H9 (cell line): ENCODE measurements around the gene PPP1R9A. TPM values are rescaled to one million over a fixed set of nuclear protein-coding genes. Genes with fewer than 3 reads are reported as not detected.

Source experiments
- DNase-seq: peaks from one replicate; pipeline ENCODE4 v3.0.0-alpha.2; 2017
- H2AFZ ChIP-seq: one replicate; pipeline ENCODE4 v1.6.1; 2013; ENCODE audit warnings: mild to moderate bottlenecking, low read length, control low read depth, moderate library complexity
- H2AK5ac ChIP-seq: 2 replicates; pipeline ENCODE4 v1.6.1; 2013; ENCODE audit warnings: low read length, control low read depth, mixed read lengths; ENCODE audit not compliant: insufficient read length
- H2BK120ac ChIP-seq: one replicate; pipeline ENCODE4 v1.6.1; 2013; ENCODE audit warnings: low read depth, mild to moderate bottlenecking, low read length, control low read depth, inconsistent platforms; ENCODE audit not compliant: poor library complexity, severe bottlenecking
- H2BK12ac ChIP-seq: 2 replicates; pipeline ENCODE4 v1.6.1; 2013; ENCODE audit warnings: low read length, control low read depth, mixed read lengths, low read depth; ENCODE audit not compliant: insufficient read length
- H2BK15ac ChIP-seq: 2 replicates; pipeline ENCODE4 v1.6.1; 2013; ENCODE audit warnings: low read depth, low read length, control low read depth
- H2BK20ac ChIP-seq: one replicate; pipeline ENCODE4 v1.6.1; 2013; ENCODE audit warnings: low read depth, mild to moderate bottlenecking, low read length, control low read depth, inconsistent platforms; ENCODE audit not compliant: poor library complexity, severe bottlenecking
- H2BK5ac ChIP-seq: 2 replicates; pipeline ENCODE4 v1.6.1; 2013; ENCODE audit warnings: low read length, control low read depth, mixed read lengths; ENCODE audit not compliant: insufficient read length
- H3K14ac ChIP-seq: 2 replicates; pipeline ENCODE4 v1.6.1; 2013; ENCODE audit warnings: low read length, control low read depth; ENCODE audit not compliant: insufficient read depth
- H3K18ac ChIP-seq: 2 replicates; pipeline ENCODE4 v1.6.1; 2013; ENCODE audit warnings: low read depth, mild to moderate bottlenecking, mixed read lengths, low read length, control low read depth; ENCODE audit not compliant: insufficient read length
- H3K23ac ChIP-seq: 2 replicates; pipeline ENCODE4 v1.6.1; 2013; ENCODE audit warnings: low read length, control low read depth, mixed read lengths, low read depth; ENCODE audit not compliant: insufficient read length
- H3K23me2 ChIP-seq: 2 replicates; pipeline ENCODE4 v1.6.1; 2013; ENCODE audit warnings: low read depth, mild to moderate bottlenecking, mixed read lengths, low read length, control low read depth; ENCODE audit not compliant: insufficient read length, poor library complexity, severe bottlenecking
- H3K27ac ChIP-seq: 2 replicates; pipeline ENCODE4 v1.5.1; 2013; ENCODE audit warnings: low read length, control low read depth, mixed read lengths, low read depth; ENCODE audit not compliant: insufficient read length
- H3K27me3 ChIP-seq: 2 replicates; pipeline ENCODE4 v1.6.1; 2013; ENCODE audit warnings: low read length, control low read depth, inconsistent platforms; ENCODE audit not compliant: insufficient read depth
- H3K4ac ChIP-seq: 2 replicates; pipeline ENCODE4 v1.6.1; 2013; ENCODE audit warnings: low read depth, mild to moderate bottlenecking, control low read depth, inconsistent platforms, low read length, moderate library complexity
- H3K4me1 ChIP-seq: 2 replicates; pipeline ENCODE4 v1.6.1; 2013; ENCODE audit warnings: low read length, control low read depth, inconsistent platforms; ENCODE audit not compliant: insufficient read depth
- H3K4me2 ChIP-seq: 2 replicates; pipeline ENCODE4 v1.6.1; 2013; ENCODE audit warnings: low read length, control low read depth, mixed read lengths; ENCODE audit not compliant: insufficient read length, insufficient read depth
- H3K56ac ChIP-seq: 2 replicates; pipeline ENCODE4 v1.6.1; 2013; ENCODE audit warnings: low read depth, mild to moderate bottlenecking, mixed read lengths, low read length, control low read depth; ENCODE audit not compliant: insufficient read length
- H3K79me1 ChIP-seq: 2 replicates; pipeline ENCODE4 v1.6.1; 2013; ENCODE audit warnings: low read depth, mild to moderate bottlenecking, moderate library complexity, low read length, control low read depth, inconsistent platforms; ENCODE audit not compliant: insufficient read depth, poor library complexity, severe bottlenecking
- H3K79me2 ChIP-seq: 2 replicates; pipeline ENCODE4 v1.6.1; 2013; ENCODE audit warnings: low read length, control low read depth, inconsistent platforms; ENCODE audit not compliant: insufficient read depth
- H3K9ac ChIP-seq: 2 replicates; pipeline ENCODE4 v1.6.1; 2013; ENCODE audit warnings: low read length, control low read depth, mixed read lengths; ENCODE audit not compliant: insufficient read length; ENCODE audit errors: extremely low read depth
- H3K9me3 ChIP-seq: one replicate; pipeline ENCODE4 v1.6.1; 2013; ENCODE audit warnings: low read depth, low read length, inconsistent platforms; ENCODE audit not compliant: control insufficient read depth
- H3T11ph ChIP-seq: one replicate; pipeline ENCODE4 v1.6.1; 2013; ENCODE audit warnings: mild to moderate bottlenecking, low read length, control low read depth, inconsistent platforms
- H4K20me1 ChIP-seq: one replicate; pipeline ENCODE4 v1.6.1; 2013; ENCODE audit not compliant: control insufficient read depth, insufficient read length, insufficient read depth
- H4K5ac ChIP-seq: 2 replicates; pipeline ENCODE4 v1.6.1; 2013; ENCODE audit warnings: low read depth, mild to moderate bottlenecking, mixed read lengths, low read length, control low read depth; ENCODE audit not compliant: insufficient read length
- H4K8ac ChIP-seq: replicated peaks from 2 replicates; pipeline ENCODE4 v1.6.1; 2013; ENCODE audit warnings: low read length, control low read depth, mixed read lengths, low read depth; ENCODE audit not compliant: insufficient read length
- H4K91ac ChIP-seq: 2 replicates; pipeline ENCODE4 v1.6.1; 2013; ENCODE audit warnings: low read depth, mild to moderate bottlenecking, moderate library complexity, mixed read lengths, low read length, control low read depth; ENCODE audit not compliant: insufficient read length
- H3K27ac Mint-ChIP-seq, 3 experiments: 2 replicates in 2 of 3; 3 replicates in 1 of 3; pipeline ENCODE4 v1.8.0; 2020 to 2021; ENCODE audit warnings: mixed read lengths in 3 of 3, mild to moderate bottlenecking in 1 of 3, moderate library complexity in 1 of 3
- H3K27me3 Mint-ChIP-seq: 2 replicates; pipeline ENCODE4 v1.8.0; 2021; ENCODE audit warnings: low read depth, mild to moderate bottlenecking, moderate library complexity, mixed read lengths
- H3K36me3 Mint-ChIP-seq, 3 experiments: 2 replicates in 2 of 3; 3 replicates in 1 of 3; pipeline ENCODE4 v1.8.0; 2020 to 2021; ENCODE audit warnings: low read depth in 3 of 3, mixed read lengths in 3 of 3; ENCODE audit not compliant: insufficient read depth in 1 of 3
- H3K4me1 Mint-ChIP-seq, 2 experiments: 2 replicates each; pipeline ENCODE4 v1.8.0; 2020; ENCODE audit warnings: mixed read lengths in 2 of 2
- H3K4me3 Mint-ChIP-seq, 2 experiments: 2 replicates in 1 of 2; 3 replicates in 1 of 2; pipeline ENCODE4 v1.8.0; 2020 to 2021; ENCODE audit warnings: mild to moderate bottlenecking in 2 of 2, mixed read lengths in 2 of 2, moderate library complexity in 1 of 2
- H3K9me3 Mint-ChIP-seq, 2 experiments: 2 replicates in 1 of 2; 3 replicates in 1 of 2; pipeline ENCODE4 v1.8.0; 2020; ENCODE audit warnings: mild to moderate bottlenecking in 2 of 2, mixed read lengths in 2 of 2, moderate library complexity in 1 of 2
- WGBS: extraction: QIAGEN DNeasy Blood & Tissue Kit; methylation state at CpG from one replicate; pipeline ENCODE4 v1.1.7; 2013; ENCODE audit warnings: missing lambda C conversion rate, low lambda C conversion rate, mixed read lengths; ENCODE audit not compliant: insufficient read length; ENCODE audit errors: extremely low coverage; 5-methylcytosine and 5-hydroxymethylcytosine counted together
- total RNA-seq: library from RNA; stranded (reverse); gene quantifications from 2 replicates; pipeline ENCODE4 v1.2.1, GENCODE V29; 2021
- TF ChIP-seq, protein P1 (sequence below): fragments of 200-600 bp; sonication (generic); conservative IDR thresholded peaks from 3 replicates; pipeline ENCODE4 v1.8.0; 2021; ENCODE audit warnings: antibody characterized with exemption, mild to moderate bottlenecking

The PPP1R9A gene
- total RNA-seq, 1 experiment from 2014 or later, result 17.0 TPM

DNA sequence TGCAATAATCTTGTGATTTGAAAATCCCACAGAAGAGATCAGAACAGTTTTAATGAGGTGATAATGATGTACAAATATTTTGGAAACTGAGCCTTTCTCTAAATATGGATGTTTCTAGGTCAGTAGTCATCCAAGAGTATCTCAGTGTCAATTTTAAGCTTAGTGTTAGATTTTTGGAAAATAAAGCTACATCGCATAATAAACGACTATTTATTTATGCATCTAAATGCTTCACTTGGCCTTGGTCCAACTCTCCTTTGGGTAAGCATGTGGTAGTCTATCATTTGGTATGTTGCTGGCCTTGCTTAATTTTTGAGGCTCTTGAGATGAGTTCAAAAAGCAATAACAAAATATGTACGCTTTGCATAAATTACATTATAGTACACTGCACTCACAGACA is 5.4 kb upstream of the PPP1R9A start:
- TF ChIP-seq, protein P1, sequence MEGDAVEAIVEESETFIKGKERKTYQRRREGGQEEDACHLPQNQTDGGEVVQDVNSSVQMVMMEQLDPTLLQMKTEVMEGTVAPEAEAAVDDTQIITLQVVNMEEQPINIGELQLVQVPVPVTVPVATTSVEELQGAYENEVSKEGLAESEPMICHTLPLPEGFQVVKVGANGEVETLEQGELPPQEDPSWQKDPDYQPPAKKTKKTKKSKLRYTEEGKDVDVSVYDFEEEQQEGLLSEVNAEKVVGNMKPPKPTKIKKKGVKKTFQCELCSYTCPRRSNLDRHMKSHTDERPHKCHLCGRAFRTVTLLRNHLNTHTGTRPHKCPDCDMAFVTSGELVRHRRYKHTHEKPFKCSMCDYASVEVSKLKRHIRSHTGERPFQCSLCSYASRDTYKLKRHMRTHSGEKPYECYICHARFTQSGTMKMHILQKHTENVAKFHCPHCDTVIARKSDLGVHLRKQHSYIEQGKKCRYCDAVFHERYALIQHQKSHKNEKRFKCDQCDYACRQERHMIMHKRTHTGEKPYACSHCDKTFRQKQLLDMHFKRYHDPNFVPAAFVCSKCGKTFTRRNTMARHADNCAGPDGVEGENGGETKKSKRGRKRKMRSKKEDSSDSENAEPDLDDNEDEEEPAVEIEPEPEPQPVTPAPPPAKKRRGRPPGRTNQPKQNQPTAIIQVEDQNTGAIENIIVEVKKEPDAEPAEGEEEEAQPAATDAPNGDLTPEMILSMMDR, result no peak
- Histone ChIP-seq H3K23me2 (no peaks in the 10 kb centered on the region), H3K56ac (no peak overlapping the region), H3K27ac (no peak overlapping the region), H3K4me2 (no peak overlapping the region), H3K9me3 (no peaks in the 10 kb centered on the region), H2BK15ac (no peak overlapping the region), H4K20me1 (no peaks in the 10 kb centered on the region), H3K4me1 (no peaks in the 10 kb centered on the region), H2AFZ (no peak overlapping the region), H4K8ac (no peak overlapping the region), H3K27me3 (no peaks in the 10 kb centered on the region), H2BK12ac (no peak overlapping the region), H3K18ac (no peak overlapping the region), H3K79me1 (no peaks in the 10 kb centered on the region), H2BK20ac (no peak overlapping the region), H2BK120ac (no peak overlapping the region), H3K79me2 (no peaks in the 10 kb centered on the region), H2BK5ac (no peak overlapping the region), H3K9ac (no peak overlapping the region), H4K5ac (no peak overlapping the region), H3K23ac (no peak overlapping the region), H3T11ph (no peak overlapping the region), H4K91ac (no peak overlapping the region), H2AK5ac (no peak overlapping the region), H3K4ac (no peak overlapping the region), H3K14ac (no peak overlapping the region)
- Mint-ChIP-seq H3K9me3 (no peaks in the 10 kb centered on the region), H3K27me3 (no peaks in the 10 kb centered on the region), H3K27ac (no peak overlapping the region), H3K4me1 (peaks cover 4 to 6% of the 10 kb centered on the region in 2 experiments), H3K36me3 (no peaks in the 10 kb centered on the region; a peak in 1 of 7 replicates), H3K4me3 (no peak overlapping the region)
- no peak for DNase-seq
- no CpG with 5 or more reads among the region's 3 CpGs for WGBS
